H9 (cell line): Measurements from ENCODE around the gene ZNF423. TPM values are rescaled to one million over a fixed set of nuclear protein-coding genes. Genes with fewer than 3 reads are reported as not detected.

Experiments
- DNase-seq: peaks from one replicate; pipeline ENCODE4 v3.0.0-alpha.2; 2017
- H2AFZ ChIP-seq: one replicate; pipeline ENCODE4 v1.6.1; 2013; ENCODE audit warnings: mild to moderate bottlenecking, low read length, control low read depth, moderate library complexity
- H2AK5ac ChIP-seq: 2 replicates; pipeline ENCODE4 v1.6.1; 2013; ENCODE audit warnings: low read length, control low read depth, mixed read lengths; ENCODE audit not compliant: insufficient read length
- H2BK120ac ChIP-seq: one replicate; pipeline ENCODE4 v1.6.1; 2013; ENCODE audit warnings: low read depth, mild to moderate bottlenecking, low read length, control low read depth, inconsistent platforms; ENCODE audit not compliant: poor library complexity, severe bottlenecking
- H2BK12ac ChIP-seq: 2 replicates; pipeline ENCODE4 v1.6.1; 2013; ENCODE audit warnings: low read length, control low read depth, mixed read lengths, low read depth; ENCODE audit not compliant: insufficient read length
- H2BK15ac ChIP-seq: 2 replicates; pipeline ENCODE4 v1.6.1; 2013; ENCODE audit warnings: low read depth, low read length, control low read depth
- H2BK20ac ChIP-seq: one replicate; pipeline ENCODE4 v1.6.1; 2013; ENCODE audit warnings: low read depth, mild to moderate bottlenecking, low read length, control low read depth, inconsistent platforms; ENCODE audit not compliant: poor library complexity, severe bottlenecking
- H2BK5ac ChIP-seq: 2 replicates; pipeline ENCODE4 v1.6.1; 2013; ENCODE audit warnings: low read length, control low read depth, mixed read lengths; ENCODE audit not compliant: insufficient read length
- H3K14ac ChIP-seq: 2 replicates; pipeline ENCODE4 v1.6.1; 2013; ENCODE audit warnings: low read length, control low read depth; ENCODE audit not compliant: insufficient read depth
- H3K18ac ChIP-seq: 2 replicates; pipeline ENCODE4 v1.6.1; 2013; ENCODE audit warnings: low read depth, mild to moderate bottlenecking, mixed read lengths, low read length, control low read depth; ENCODE audit not compliant: insufficient read length
- H3K23ac ChIP-seq: 2 replicates; pipeline ENCODE4 v1.6.1; 2013; ENCODE audit warnings: low read length, control low read depth, mixed read lengths, low read depth; ENCODE audit not compliant: insufficient read length
- H3K23me2 ChIP-seq: 2 replicates; pipeline ENCODE4 v1.6.1; 2013; ENCODE audit warnings: low read depth, mild to moderate bottlenecking, mixed read lengths, low read length, control low read depth; ENCODE audit not compliant: insufficient read length, poor library complexity, severe bottlenecking
- H3K27ac ChIP-seq: 2 replicates; pipeline ENCODE4 v1.5.1; 2013; ENCODE audit warnings: low read length, control low read depth, mixed read lengths, low read depth; ENCODE audit not compliant: insufficient read length
- H3K27me3 ChIP-seq: 2 replicates; pipeline ENCODE4 v1.6.1; 2013; ENCODE audit warnings: low read length, control low read depth, inconsistent platforms; ENCODE audit not compliant: insufficient read depth
- H3K4ac ChIP-seq: 2 replicates; pipeline ENCODE4 v1.6.1; 2013; ENCODE audit warnings: low read depth, mild to moderate bottlenecking, control low read depth, inconsistent platforms, low read length, moderate library complexity
- H3K4me1 ChIP-seq: 2 replicates; pipeline ENCODE4 v1.6.1; 2013; ENCODE audit warnings: low read length, control low read depth, inconsistent platforms; ENCODE audit not compliant: insufficient read depth
- H3K4me2 ChIP-seq: 2 replicates; pipeline ENCODE4 v1.6.1; 2013; ENCODE audit warnings: low read length, control low read depth, mixed read lengths; ENCODE audit not compliant: insufficient read length, insufficient read depth
- H3K56ac ChIP-seq: 2 replicates; pipeline ENCODE4 v1.6.1; 2013; ENCODE audit warnings: low read depth, mild to moderate bottlenecking, mixed read lengths, low read length, control low read depth; ENCODE audit not compliant: insufficient read length
- H3K79me1 ChIP-seq: 2 replicates; pipeline ENCODE4 v1.6.1; 2013; ENCODE audit warnings: low read depth, mild to moderate bottlenecking, moderate library complexity, low read length, control low read depth, inconsistent platforms; ENCODE audit not compliant: insufficient read depth, poor library complexity, severe bottlenecking
- H3K79me2 ChIP-seq: 2 replicates; pipeline ENCODE4 v1.6.1; 2013; ENCODE audit warnings: low read length, control low read depth, inconsistent platforms; ENCODE audit not compliant: insufficient read depth
- H3K9ac ChIP-seq: 2 replicates; pipeline ENCODE4 v1.6.1; 2013; ENCODE audit warnings: low read length, control low read depth, mixed read lengths; ENCODE audit not compliant: insufficient read length; ENCODE audit errors: extremely low read depth
- H3K9me3 ChIP-seq: one replicate; pipeline ENCODE4 v1.6.1; 2013; ENCODE audit warnings: low read depth, low read length, inconsistent platforms; ENCODE audit not compliant: control insufficient read depth
- H3T11ph ChIP-seq: one replicate; pipeline ENCODE4 v1.6.1; 2013; ENCODE audit warnings: mild to moderate bottlenecking, low read length, control low read depth, inconsistent platforms
- H4K20me1 ChIP-seq: one replicate; pipeline ENCODE4 v1.6.1; 2013; ENCODE audit not compliant: control insufficient read depth, insufficient read length, insufficient read depth
- H4K5ac ChIP-seq: 2 replicates; pipeline ENCODE4 v1.6.1; 2013; ENCODE audit warnings: low read depth, mild to moderate bottlenecking, mixed read lengths, low read length, control low read depth; ENCODE audit not compliant: insufficient read length
- H4K8ac ChIP-seq: replicated peaks from 2 replicates; pipeline ENCODE4 v1.6.1; 2013; ENCODE audit warnings: low read length, control low read depth, mixed read lengths, low read depth; ENCODE audit not compliant: insufficient read length
- H4K91ac ChIP-seq: 2 replicates; pipeline ENCODE4 v1.6.1; 2013; ENCODE audit warnings: low read depth, mild to moderate bottlenecking, moderate library complexity, mixed read lengths, low read length, control low read depth; ENCODE audit not compliant: insufficient read length
- H3K27ac Mint-ChIP-seq, 3 experiments: 2 replicates in 2 of 3; 3 replicates in 1 of 3; pipeline ENCODE4 v1.8.0; 2020 to 2021; ENCODE audit warnings: mixed read lengths in 3 of 3, mild to moderate bottlenecking in 1 of 3, moderate library complexity in 1 of 3
- H3K27me3 Mint-ChIP-seq: 2 replicates; pipeline ENCODE4 v1.8.0; 2021; ENCODE audit warnings: low read depth, mild to moderate bottlenecking, moderate library complexity, mixed read lengths
- H3K36me3 Mint-ChIP-seq, 3 experiments: 2 replicates in 2 of 3; 3 replicates in 1 of 3; pipeline ENCODE4 v1.8.0; 2020 to 2021; ENCODE audit warnings: low read depth in 3 of 3, mixed read lengths in 3 of 3; ENCODE audit not compliant: insufficient read depth in 1 of 3
- H3K4me1 Mint-ChIP-seq, 2 experiments: 2 replicates each; pipeline ENCODE4 v1.8.0; 2020; ENCODE audit warnings: mixed read lengths in 2 of 2
- H3K4me3 Mint-ChIP-seq, 2 experiments: 2 replicates in 1 of 2; 3 replicates in 1 of 2; pipeline ENCODE4 v1.8.0; 2020 to 2021; ENCODE audit warnings: mild to moderate bottlenecking in 2 of 2, mixed read lengths in 2 of 2, moderate library complexity in 1 of 2
- H3K9me3 Mint-ChIP-seq, 2 experiments: 2 replicates in 1 of 2; 3 replicates in 1 of 2; pipeline ENCODE4 v1.8.0; 2020; ENCODE audit warnings: mild to moderate bottlenecking in 2 of 2, mixed read lengths in 2 of 2, moderate library complexity in 1 of 2
- WGBS: extraction: QIAGEN DNeasy Blood & Tissue Kit; methylation state at CpG from one replicate; pipeline ENCODE4 v1.1.7; 2013; ENCODE audit warnings: missing lambda C conversion rate, low lambda C conversion rate, mixed read lengths; ENCODE audit not compliant: insufficient read length; ENCODE audit errors: extremely low coverage; 5-methylcytosine and 5-hydroxymethylcytosine counted together
- total RNA-seq: library from RNA; stranded (reverse); gene quantifications from 2 replicates; pipeline ENCODE4 v1.2.1, GENCODE V29; 2021
- TF ChIP-seq, protein P1 (sequence below): fragments of 200-600 bp; sonication (generic); conservative IDR thresholded peaks from 3 replicates; pipeline ENCODE4 v1.8.0; 2021; ENCODE audit warnings: antibody characterized with exemption, mild to moderate bottlenecking

The ZNF423 gene
- total RNA-seq, 1 experiment from 2014 or later = 51.5 TPM

DNA sequence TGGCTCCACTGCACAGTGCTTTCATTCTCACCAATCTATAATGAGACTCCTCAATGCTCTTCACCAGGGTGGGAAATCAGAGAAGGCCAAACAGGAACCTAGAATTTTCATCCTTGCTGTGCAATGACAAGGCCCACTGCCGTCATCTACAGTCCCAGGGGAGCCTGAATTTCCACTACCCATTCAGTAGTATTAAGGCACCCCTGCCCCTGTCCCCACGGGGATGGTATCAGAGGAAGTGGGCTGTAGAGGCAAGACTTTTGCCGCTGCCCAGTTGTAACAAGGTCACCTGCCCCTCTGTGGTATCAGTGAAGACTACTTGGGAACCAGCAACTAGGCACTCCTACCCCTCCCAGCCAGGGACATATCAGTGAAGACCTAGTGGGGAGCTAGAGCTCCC, 377.8 kb downstream of the ZNF423 start:
- Histone ChIP-seq H3K23me2 (no peaks in the 10 kb centered on the region), H3K27ac (no peak overlapping the region), H2BK15ac (no peak overlapping the region), H4K91ac (no peak overlapping the region), H3K9me3 (no peaks in the 10 kb centered on the region), H3K4me1 (no peaks in the 10 kb centered on the region), H4K8ac (no peak overlapping the region), H3K14ac (no peak overlapping the region), H2BK5ac (no peak overlapping the region), H3K4ac (no peak overlapping the region), H3K79me1 (no peaks in the 10 kb centered on the region), H3K79me2 (no peaks in the 10 kb centered on the region), H3T11ph (no peak overlapping the region), H2BK20ac (no peak overlapping the region), H3K56ac (no peak overlapping the region), H3K27me3 (no peaks in the 10 kb centered on the region), H2BK12ac (no peak overlapping the region), H3K9ac (no peak overlapping the region), H2BK120ac (no peak overlapping the region), H2AK5ac (no peak overlapping the region), H3K23ac (no peak overlapping the region), H4K20me1 (no peaks in the 10 kb centered on the region), H3K18ac (no peak overlapping the region), H3K4me2 (no peak overlapping the region), H4K5ac (no peak overlapping the region), H2AFZ (no peak overlapping the region)
- WGBS = no CpG with 5 or more reads among the region's 3 CpGs
- no peaks in the 10 kb centered on the region for H3K36me3 Mint-ChIP-seq
- H3K4me3 Mint-ChIP-seq = no peak overlapping the region
- DNase-seq = no peak
- H3K27ac Mint-ChIP-seq = no peak overlapping the region
- no peaks in the 10 kb centered on the region for H3K9me3 Mint-ChIP-seq
- peaks cover 24% of the 10 kb centered on the region for H3K27me3 Mint-ChIP-seq
- H3K4me1 Mint-ChIP-seq = no peaks in the 10 kb centered on the region
- TF ChIP-seq, protein P1, sequence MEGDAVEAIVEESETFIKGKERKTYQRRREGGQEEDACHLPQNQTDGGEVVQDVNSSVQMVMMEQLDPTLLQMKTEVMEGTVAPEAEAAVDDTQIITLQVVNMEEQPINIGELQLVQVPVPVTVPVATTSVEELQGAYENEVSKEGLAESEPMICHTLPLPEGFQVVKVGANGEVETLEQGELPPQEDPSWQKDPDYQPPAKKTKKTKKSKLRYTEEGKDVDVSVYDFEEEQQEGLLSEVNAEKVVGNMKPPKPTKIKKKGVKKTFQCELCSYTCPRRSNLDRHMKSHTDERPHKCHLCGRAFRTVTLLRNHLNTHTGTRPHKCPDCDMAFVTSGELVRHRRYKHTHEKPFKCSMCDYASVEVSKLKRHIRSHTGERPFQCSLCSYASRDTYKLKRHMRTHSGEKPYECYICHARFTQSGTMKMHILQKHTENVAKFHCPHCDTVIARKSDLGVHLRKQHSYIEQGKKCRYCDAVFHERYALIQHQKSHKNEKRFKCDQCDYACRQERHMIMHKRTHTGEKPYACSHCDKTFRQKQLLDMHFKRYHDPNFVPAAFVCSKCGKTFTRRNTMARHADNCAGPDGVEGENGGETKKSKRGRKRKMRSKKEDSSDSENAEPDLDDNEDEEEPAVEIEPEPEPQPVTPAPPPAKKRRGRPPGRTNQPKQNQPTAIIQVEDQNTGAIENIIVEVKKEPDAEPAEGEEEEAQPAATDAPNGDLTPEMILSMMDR = no peak
